Activated T-cell treated with anti-CD3 and anti-CD28 coated beads, Interleukin-2, amount 50 U/mL, for 24 hours (primary cell): ENCODE data around the gene GNG13.
"Not testable (repeated sequence)": the region's sequence is repeated elsewhere in the genome, so short reads cannot be mapped to it uniquely, and the experiment has no call there.

ENCODE experiments used
- DNase-seq: peaks from one replicate; pipeline ENCODE4 v3.0.0-alpha.2; 2020
- H3K27ac Mint-ChIP-seq: 2 replicates; pipeline ENCODE4 v1.8.0; 2020; ENCODE audit warnings: mild to moderate bottlenecking, mixed read lengths
- H3K27me3 Mint-ChIP-seq: 2 replicates; pipeline ENCODE4 v1.8.0; 2020; ENCODE audit warnings: mixed read lengths
- H3K36me3 Mint-ChIP-seq: 2 replicates; pipeline ENCODE4 v1.8.0; 2020; ENCODE audit warnings: low read depth, mixed read lengths
- H3K4me1 Mint-ChIP-seq: 2 replicates; pipeline ENCODE4 v1.8.0; 2020; ENCODE audit warnings: low read depth, mixed read lengths
- H3K4me3 Mint-ChIP-seq: 2 replicates; pipeline ENCODE4 v1.8.0; 2020; ENCODE audit warnings: mild to moderate bottlenecking, moderate library complexity, mixed read lengths
- H3K9me3 Mint-ChIP-seq: 2 replicates; pipeline ENCODE4 v1.8.0; 2020; ENCODE audit warnings: mixed read lengths

The GNG13 gene

DNA sequence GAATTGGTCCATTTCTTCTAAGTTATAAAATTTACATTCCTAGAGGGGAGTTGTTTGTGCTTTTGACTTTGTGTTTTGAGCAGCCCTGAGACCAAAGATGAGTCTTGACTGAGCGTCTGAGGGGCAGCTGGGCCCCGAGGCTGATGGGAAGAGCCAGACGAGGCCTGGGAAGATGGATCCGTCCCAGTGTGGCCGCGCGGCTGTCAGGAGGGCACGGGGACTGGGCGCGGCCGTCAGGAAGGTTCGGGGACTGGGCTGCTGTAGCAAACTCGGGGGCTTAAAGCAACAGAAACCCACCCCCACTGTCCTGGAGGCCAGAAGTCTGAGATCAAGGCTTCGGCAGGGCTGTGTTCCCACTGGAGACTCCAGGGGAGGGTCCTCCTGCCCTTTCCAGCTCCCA is 38.2 kb upstream of the GNG13 start:
- H3K4me3 Mint-ChIP-seq, result no peak overlapping the region
- H3K4me1 Mint-ChIP-seq, result no peaks in the 10 kb centered on the region
- no peak for DNase-seq
- H3K27me3 Mint-ChIP-seq, result no peaks in the 10 kb centered on the region
- H3K27ac Mint-ChIP-seq, result no peak overlapping the region
- peaks cover 8% of the 10 kb centered on the region for H3K9me3 Mint-ChIP-seq
- H3K36me3 Mint-ChIP-seq, result no peaks in the 10 kb centered on the region

DNA sequence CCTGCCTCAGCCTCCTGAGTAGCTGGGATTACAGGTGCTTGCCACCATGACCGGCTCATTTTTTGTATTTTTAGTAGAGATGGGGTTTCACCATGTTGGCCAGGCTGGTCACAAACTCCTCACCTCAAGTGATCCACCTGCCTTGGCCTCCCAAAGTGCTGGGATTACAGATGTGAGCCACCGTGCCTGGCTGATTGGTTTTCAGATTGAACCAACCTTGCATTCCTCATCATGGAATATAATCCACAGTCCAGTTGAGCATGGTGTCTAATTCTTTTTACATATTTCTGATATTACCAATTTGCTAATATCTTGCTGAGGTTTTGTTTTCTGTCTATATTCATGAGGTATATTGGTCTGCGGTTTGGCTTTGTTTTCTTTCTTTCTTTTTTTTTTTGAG is 36.3 kb upstream of the GNG13 start:
- not testable (repeated sequence) for H3K4me3 Mint-ChIP-seq, H3K36me3 Mint-ChIP-seq, H3K9me3 Mint-ChIP-seq, H3K27ac Mint-ChIP-seq, H3K27me3 Mint-ChIP-seq, H3K4me1 Mint-ChIP-seq, DNase-seq

- Mint-ChIP-seq H3K36me3 (no peaks in the 10 kb centered on the region), H3K4me1 (no peaks in the 10 kb centered on the region), H3K27ac (no peak overlapping the region), H3K4me3 (no peak overlapping the region), H3K9me3 (peaks cover 8% of the 10 kb centered on the region), H3K27me3 (no peaks in the 10 kb centered on the region)
- DNase-seq, result no peak
Measured at GRCh38 chr16:836221-836620, 35.7 kb upstream of the GNG13 start.

DNA sequence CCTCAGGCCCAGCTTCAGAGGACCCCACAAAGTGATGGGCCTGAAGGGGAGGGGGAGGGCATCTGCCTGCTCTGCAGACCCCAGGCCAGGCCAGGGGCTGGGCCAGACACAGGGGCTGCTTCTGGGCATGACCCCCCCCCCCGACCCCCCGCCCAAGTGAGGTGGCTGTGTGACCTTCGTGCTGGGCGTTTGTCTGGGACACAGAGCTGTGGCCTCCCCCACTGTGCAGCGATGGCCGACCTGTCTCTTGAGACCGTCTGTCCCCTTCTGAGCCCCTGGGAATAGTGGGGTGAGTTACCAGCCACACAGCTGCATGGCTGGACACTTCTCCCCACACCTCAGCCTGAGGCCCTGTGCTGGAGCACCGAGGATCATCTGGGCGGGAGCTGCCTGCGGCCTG is 34.8 kb upstream of the GNG13 start:
- H3K27ac Mint-ChIP-seq, result no peak overlapping the region
- peaks cover 8% of the 10 kb centered on the region for H3K9me3 Mint-ChIP-seq
- no peak for DNase-seq
- H3K36me3 Mint-ChIP-seq, result no peaks in the 10 kb centered on the region
- no peak overlapping the region for H3K4me3 Mint-ChIP-seq
- no peaks in the 10 kb centered on the region for H3K4me1 Mint-ChIP-seq
- no peaks in the 10 kb centered on the region for H3K27me3 Mint-ChIP-seq

DNA sequence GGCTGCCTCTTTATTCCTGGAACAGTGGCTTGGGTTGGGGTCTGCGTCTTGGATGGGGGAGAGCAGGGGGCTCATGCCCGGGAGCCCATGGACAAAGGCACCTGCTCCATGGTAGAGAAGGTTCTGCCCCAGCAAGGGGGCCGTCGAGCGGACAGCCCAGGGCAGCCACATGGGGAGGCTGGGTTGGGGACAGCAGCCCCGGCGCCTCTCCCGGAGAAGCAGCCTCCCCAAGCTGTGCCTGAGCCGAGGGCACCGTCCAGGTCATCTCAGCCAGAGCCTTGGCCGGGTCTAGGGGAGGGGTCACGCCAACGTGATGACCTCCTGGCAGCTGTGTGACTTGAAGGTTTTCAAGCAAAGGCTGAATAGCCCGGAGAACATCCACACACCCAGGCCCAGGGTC is 32.9 kb upstream of the GNG13 start:
- no peak overlapping the region for H3K4me3 Mint-ChIP-seq
- no peaks in the 10 kb centered on the region for H3K4me1 Mint-ChIP-seq
- H3K27ac Mint-ChIP-seq, result no peak overlapping the region
- H3K36me3 Mint-ChIP-seq, result no peaks in the 10 kb centered on the region
- DNase-seq, result no peak
- peaks cover 8% of the 10 kb centered on the region for H3K27me3 Mint-ChIP-seq
- peaks cover 8% of the 10 kb centered on the region for H3K9me3 Mint-ChIP-seq

GRCh38 chr16:832652-833336 is 32.3 kb upstream of the GNG13 start:
- Mint-ChIP-seq H3K36me3 (no peaks in the 10 kb centered on the region), H3K27ac (no peak overlapping the region), H3K27me3 (peaks cover 11% of the 10 kb centered on the region), H3K9me3 (peaks cover 8% of the 10 kb centered on the region), H3K4me1 (no peaks in the 10 kb centered on the region), H3K4me3 (no peak overlapping the region)
- DNase-seq, result no peak

DNA sequence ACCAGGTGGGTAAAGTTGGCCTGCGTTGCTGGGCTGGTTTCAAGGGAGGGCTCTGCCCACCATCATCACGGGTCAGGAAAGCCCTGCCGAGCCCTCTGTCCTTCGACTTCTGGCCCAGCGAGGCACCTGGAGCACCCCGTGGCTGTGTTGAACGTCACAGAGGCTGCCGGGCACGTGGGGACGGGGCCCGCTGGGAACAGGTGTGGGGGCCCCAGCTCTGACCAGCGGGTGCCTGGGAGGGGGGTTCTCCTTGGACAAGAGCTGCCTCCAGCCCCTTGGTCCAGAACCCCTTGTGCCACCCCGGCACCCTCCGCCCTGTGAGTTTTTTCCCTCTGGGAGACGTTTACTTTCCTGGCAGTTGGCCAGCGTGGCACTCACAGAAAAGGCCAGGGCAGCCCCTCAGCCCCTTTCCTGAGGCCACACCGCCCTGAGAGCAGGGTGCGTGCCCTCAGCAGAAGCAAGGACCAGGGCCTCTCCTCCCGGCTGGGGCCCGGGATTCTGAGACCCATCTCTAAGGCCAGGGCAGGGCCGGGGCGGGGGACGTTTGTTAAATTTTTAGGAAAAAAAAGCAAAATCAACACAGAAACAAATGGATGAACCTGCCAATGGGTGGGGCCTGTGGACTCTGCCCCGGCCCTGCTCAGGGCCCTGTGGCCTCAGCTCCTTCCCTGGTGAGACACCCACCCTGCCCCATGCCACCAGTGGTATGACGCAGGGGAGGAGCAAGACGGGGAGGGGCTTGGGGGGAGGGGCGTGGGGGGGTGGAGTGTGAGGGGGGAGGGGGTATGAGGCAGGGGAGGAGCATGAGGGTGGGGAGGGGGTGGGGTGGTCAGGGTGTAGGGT is 31.3 kb upstream of the GNG13 start:
- Mint-ChIP-seq H3K27ac (no peak overlapping the region), H3K27me3 (peaks cover 11% of the 10 kb centered on the region), H3K4me1 (no peaks in the 10 kb centered on the region), H3K4me3 (no peak overlapping the region), H3K9me3 (peaks cover 5% of the 10 kb centered on the region), H3K36me3 (no peaks in the 10 kb centered on the region)
- DNase-seq, result no peak

DNA sequence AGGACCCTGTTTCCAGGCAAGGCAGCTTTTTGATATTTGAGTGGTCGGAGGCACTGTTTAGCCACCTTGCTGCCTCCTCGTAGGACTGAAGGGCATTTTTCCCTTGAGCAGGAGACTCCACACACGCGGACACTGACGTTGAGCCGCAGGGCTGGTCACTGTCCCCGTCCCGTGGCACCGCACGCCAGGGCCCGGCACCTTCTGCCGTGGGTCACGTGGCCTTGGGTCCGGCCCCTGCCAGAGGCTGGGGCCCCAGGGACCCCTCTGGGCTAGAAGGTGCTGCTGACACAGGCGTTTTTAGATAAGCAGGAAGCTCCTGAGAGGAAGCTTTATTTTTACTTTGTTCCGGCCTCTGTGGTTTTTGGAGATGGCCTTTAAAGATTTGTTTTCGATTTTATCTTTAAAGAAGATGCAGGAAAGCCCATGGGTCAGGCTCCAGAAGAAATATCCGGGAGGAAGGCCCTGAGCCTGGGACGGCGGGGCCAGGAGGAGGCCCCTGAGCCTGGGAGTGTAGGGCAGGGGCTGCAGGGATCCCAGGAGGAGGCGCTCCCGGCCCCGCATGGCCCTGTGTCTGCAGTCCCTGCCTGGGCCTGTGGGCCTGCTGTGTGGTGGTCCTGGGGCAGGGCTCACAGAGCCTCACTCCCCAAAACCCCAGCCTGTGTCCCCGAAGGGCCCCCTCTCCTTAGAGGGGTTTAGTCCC is 30.5 kb upstream of the GNG13 start:
- no peaks in the 10 kb centered on the region for H3K4me1 Mint-ChIP-seq
- no peaks in the 10 kb centered on the region for H3K36me3 Mint-ChIP-seq
- H3K4me3 Mint-ChIP-seq, result no peak overlapping the region
- H3K9me3 Mint-ChIP-seq, result no peaks in the 10 kb centered on the region
- H3K27ac Mint-ChIP-seq, result no peak overlapping the region
- peaks cover 11% of the 10 kb centered on the region for H3K27me3 Mint-ChIP-seq
- DNase-seq, result no peak

- Mint-ChIP-seq H3K27me3 (peaks cover 11% of the 10 kb centered on the region), H3K4me1 (no peaks in the 10 kb centered on the region)
- no peak for DNase-seq
Measured at GRCh38 chr16:830107-830870, 29.8 kb upstream of the GNG13 start.

GRCh38 chr16:828891-829290 is 28.4 kb upstream of the GNG13 start:
- Mint-ChIP-seq H3K4me3 (no peak overlapping the region), H3K27me3 (peaks cover 11% of the 10 kb centered on the region), H3K4me1 (no peaks in the 10 kb centered on the region), H3K27ac (no peak overlapping the region), H3K9me3 (no peaks in the 10 kb centered on the region), H3K36me3 (no peaks in the 10 kb centered on the region)
- DNase-seq, result no peak

More at GRCh38 chr16:830107-830870, 29.8 kb upstream of the GNG13 start:
- Mint-ChIP-seq H3K9me3 (no peaks in the 10 kb centered on the region), H3K27ac (no peak overlapping the region), H3K4me3 (no peak overlapping the region), H3K36me3 (no peaks in the 10 kb centered on the region)

DNA sequence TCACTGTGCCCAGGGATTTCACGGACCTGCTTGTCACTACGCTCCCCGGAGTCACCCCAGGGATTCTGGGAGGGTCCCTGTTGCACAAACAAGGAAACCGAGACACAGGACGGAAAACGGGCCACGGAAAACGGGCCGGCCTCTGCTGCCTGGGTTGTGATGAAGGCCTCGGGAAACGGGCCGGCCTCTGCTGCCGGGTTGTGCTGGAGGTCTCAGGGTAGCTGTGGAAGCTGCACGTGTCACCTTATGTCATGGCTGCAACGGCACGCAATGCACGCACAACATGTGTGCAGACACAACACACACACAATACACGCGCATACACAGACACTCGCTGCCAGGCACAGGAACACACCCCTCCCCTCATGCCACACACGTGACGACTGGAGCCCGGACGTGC is 27.0 kb upstream of the GNG13 start:
- Mint-ChIP-seq H3K27me3 (peaks cover 19% of the 10 kb centered on the region), H3K9me3 (no peaks in the 10 kb centered on the region), H3K4me3 (no peak overlapping the region), H3K36me3 (no peaks in the 10 kb centered on the region), H3K4me1 (no peaks in the 10 kb centered on the region), H3K27ac (no peak overlapping the region)
- DNase-seq, result no peak

DNA sequence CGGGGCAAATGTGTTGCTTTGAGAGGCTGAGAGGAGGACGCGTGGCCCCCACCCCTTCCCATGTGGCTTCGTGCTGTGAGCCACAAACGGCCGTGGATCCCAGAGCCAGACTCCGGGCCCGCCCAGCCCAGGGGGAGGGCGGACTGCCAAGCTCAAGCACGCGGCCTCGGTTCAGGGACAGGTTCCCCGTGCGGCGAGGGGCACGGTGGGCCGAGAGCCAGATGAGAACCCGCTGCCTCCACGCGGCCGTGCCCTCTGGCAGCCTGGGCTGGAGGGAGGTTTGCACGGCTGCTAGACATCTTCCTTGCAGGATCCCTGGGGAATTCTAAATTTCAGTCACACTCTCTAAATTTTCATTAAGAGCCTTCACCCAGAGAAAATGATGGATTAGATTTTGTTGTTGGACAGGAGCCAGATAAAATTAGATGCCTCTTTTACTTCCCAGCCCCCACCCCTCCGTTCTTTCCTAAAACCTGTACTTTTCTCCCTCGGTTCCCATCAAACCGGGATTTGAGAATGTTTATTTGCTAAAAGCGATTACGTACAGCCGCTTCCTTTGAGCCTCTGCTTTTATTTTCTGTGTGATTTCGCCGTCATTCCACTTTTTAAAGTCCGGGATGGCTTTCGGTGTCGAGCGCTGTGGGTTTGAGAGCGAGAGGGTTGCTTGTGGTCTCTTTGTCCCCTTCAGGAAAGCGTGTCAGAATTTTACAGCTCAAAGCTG is 25.0 kb upstream of the GNG13 start:
- Mint-ChIP-seq H3K9me3 (no peaks in the 10 kb centered on the region), H3K4me3 (no peak overlapping the region), H3K27me3 (peaks cover 27% of the 10 kb centered on the region), H3K36me3 (no peaks in the 10 kb centered on the region), H3K27ac (no peak overlapping the region), H3K4me1 (peaks cover 3% of the 10 kb centered on the region)
- no peak for DNase-seq

DNA sequence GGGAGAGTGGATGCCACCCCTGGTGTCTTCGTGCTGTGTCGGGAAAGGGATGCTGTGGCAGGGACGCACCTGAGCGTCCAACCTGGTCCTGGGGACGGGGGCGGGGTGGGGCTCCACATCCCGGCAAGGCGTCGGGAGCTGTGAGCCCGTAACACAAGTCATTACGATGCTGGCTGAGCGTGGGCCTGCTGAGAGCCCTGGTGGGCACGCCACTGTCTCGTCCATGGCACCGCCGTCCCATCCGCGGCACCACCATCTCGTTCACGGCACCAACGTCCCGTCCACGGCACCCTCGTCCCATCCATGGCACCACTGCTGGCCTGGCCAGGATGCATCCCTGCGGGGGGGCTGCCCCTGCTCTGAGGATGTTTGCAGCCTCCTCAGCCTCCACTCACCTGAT is 24.1 kb upstream of the GNG13 start:
- Mint-ChIP-seq H3K9me3 (no peaks in the 10 kb centered on the region), H3K27ac (no peak overlapping the region), H3K4me1 (peaks cover 9% of the 10 kb centered on the region), H3K36me3 (no peaks in the 10 kb centered on the region), H3K27me3 (peaks cover 24% of the 10 kb centered on the region), H3K4me3 (no peak overlapping the region)
- DNase-seq, result no peak

GRCh38 chr16:824194-824593 is 23.7 kb upstream of the GNG13 start:
- Mint-ChIP-seq H3K36me3 (no peaks in the 10 kb centered on the region), H3K4me1 (peaks cover 13% of the 10 kb centered on the region), H3K27ac (no peak overlapping the region), H3K4me3 (no peak overlapping the region), H3K9me3 (no peaks in the 10 kb centered on the region), H3K27me3 (peaks cover 26% of the 10 kb centered on the region)
- no peak for DNase-seq
